H1 (cell line): ENCODE data around the gene SESN3. TPM values are rescaled to one million over a fixed set of nuclear protein-coding genes. Genes with fewer than 3 reads are reported as not detected.

ENCODE experiments used
- CTCF ChIA-PET: fragments of 300-600 bp; sonication (Branson Sonifier 250); formaldehyde crosslinking; loops from one replicate; lab custom pipeline; 2021; ENCODE audit not compliant: partially characterized antibody; lab: Charles Lee
- POLR2A ChIA-PET: fragments of 300-600 bp; sonication (Branson Sonifier 250); formaldehyde crosslinking; loops from one replicate; lab custom pipeline; 2021; ENCODE audit warnings: inconsistent platforms; ENCODE audit not compliant: partially characterized antibody; lab: Charles Lee
- DNase-seq, 2 experiments: peaks; one replicate each; pipeline versions ENCODE4 v3.0.0 to v3.0.0-alpha.2; 2010 to 2022; ENCODE audit warnings: low spot score in 2 of 2, low read depth in 1 of 2, mixed read lengths in 1 of 2
- FAIRE-seq: peaks from 2 replicates; lab custom pipeline; 2011; peaks lifted over from hg19 to GRCh38; lab: Jason Lieb, UNC
- H2AFZ ChIP-seq: 2 replicates; pipeline ENCODE4 v1.8.1; 2012; ENCODE audit warnings: low read length, inconsistent platforms
- H2AK5ac ChIP-seq: 2 replicates; pipeline ENCODE4 v1.6.1; 2013; ENCODE audit warnings: low read depth, low read length
- H2BK120ac ChIP-seq: replicated peaks from 2 replicates; pipeline ENCODE3; 2013; ENCODE audit warnings: low read depth, low read length, inconsistent platforms
- H2BK12ac ChIP-seq: 2 replicates; pipeline ENCODE4 v1.6.1; 2013; ENCODE audit warnings: low read depth, low read length
- H2BK15ac ChIP-seq: 2 replicates; pipeline ENCODE4 v1.6.1; 2013; ENCODE audit warnings: low read length
- H2BK20ac ChIP-seq: 2 replicates; pipeline ENCODE4 v1.6.1; 2013; ENCODE audit warnings: low read length
- H2BK5ac ChIP-seq: 2 replicates; pipeline ENCODE4 v1.6.1; 2013; ENCODE audit warnings: low read depth, low read length
- H3K14ac ChIP-seq: 2 replicates; pipeline ENCODE4 v1.6.1; 2013; ENCODE audit warnings: inconsistent platforms; ENCODE audit not compliant: insufficient read length
- H3K18ac ChIP-seq: 2 replicates; pipeline ENCODE4 v1.6.1; 2013; ENCODE audit warnings: low read length; ENCODE audit errors: extremely low read depth
- H3K23ac ChIP-seq: 2 replicates; pipeline ENCODE4 v1.6.1; 2013; ENCODE audit warnings: inconsistent platforms; ENCODE audit not compliant: insufficient read length
- H3K23me2 ChIP-seq: 2 replicates; pipeline ENCODE4 v1.6.1; 2013; ENCODE audit warnings: low read depth, low read length
- H3K27ac ChIP-seq: 2 replicates; pipeline ENCODE4 v1.6.1; 2011; ENCODE audit warnings: low read depth, low read length, inconsistent platforms
- H3K27me3 ChIP-seq, 4 experiments: replicated peaks in 1 of 4; 1 replicate in 1 of 4; 2 replicates in 3 of 4; pipeline versions ENCODE4 v1.6.1 to v1.8.1; 2011 to 2013; ENCODE audit warnings: low read length in 3 of 4, mild to moderate bottlenecking in 3 of 4, inconsistent platforms in 2 of 4, mixed read lengths in 2 of 4, moderate library complexity in 1 of 4; ENCODE audit not compliant: control insufficient read depth in 3 of 4, insufficient read depth in 3 of 4; ENCODE audit errors: extremely low read depth in 1 of 4
- H3K36me3 ChIP-seq, 4 experiments: 2 replicates each; pipeline versions ENCODE4 v1.6.1 to v1.8.1; 2011 to 2013; ENCODE audit warnings: mild to moderate bottlenecking in 4 of 4, low read length in 3 of 4, moderate library complexity in 2 of 4, control low read depth in 1 of 4, inconsistent platforms in 1 of 4; ENCODE audit not compliant: insufficient read depth in 4 of 4, control insufficient read depth in 2 of 4
- H3K4ac ChIP-seq: replicated peaks from 2 replicates; pipeline ENCODE3; 2013; ENCODE audit warnings: low read length, low read depth, mixed read lengths, inconsistent platforms; ENCODE audit not compliant: insufficient read length
- H3K4me1 ChIP-seq, 4 experiments: replicated peaks in 1 of 4; 1 replicate in 1 of 4; 2 replicates in 3 of 4; pipeline versions ENCODE4 v1.6.1 to v1.8.1; 2011 to 2013; ENCODE audit warnings: low read length in 3 of 4, inconsistent platforms in 2 of 4, mixed read lengths in 1 of 4; ENCODE audit not compliant: insufficient read depth in 4 of 4, control insufficient read depth in 3 of 4
- H3K4me2 ChIP-seq, 2 experiments: 2 replicates each; pipeline versions ENCODE4 v1.6.1 to v1.8.1; 2011 to 2013; ENCODE audit warnings: low read depth in 2 of 2, low read length in 2 of 2, control low read depth in 1 of 2, inconsistent platforms in 1 of 2, mild to moderate bottlenecking in 1 of 2; ENCODE audit not compliant: insufficient read depth in 1 of 2
- H3K4me3 ChIP-seq, 4 experiments: fragments of 200-600, 300-600 bp in 1 of 4; sonication (generic), shearing (Covaris generic), sonication (Bioruptor Twin) in 1 of 4; 2 replicates each; pipeline versions ENCODE4 v1.5.1 to v1.8.1; 2011 to 2016; ENCODE audit warnings: low read length in 4 of 4, low read depth in 3 of 4, control low read depth in 2 of 4, inconsistent platforms in 2 of 4, mild to moderate bottlenecking in 2 of 4, mixed read lengths in 1 of 4, moderate library complexity in 1 of 4; ENCODE audit not compliant: insufficient read depth in 2 of 4; ENCODE audit errors: extremely low read depth in 1 of 4
- H3K56ac ChIP-seq: replicated peaks from 2 replicates; pipeline ENCODE3; 2013; ENCODE audit warnings: low read depth, mild to moderate bottlenecking, mixed read lengths, low read length, inconsistent platforms; ENCODE audit not compliant: insufficient read length
- H3K79me1 ChIP-seq: 2 replicates; pipeline ENCODE4 v1.6.1; 2013; ENCODE audit warnings: low read depth, low read length, control low read depth
- H3K79me2 ChIP-seq, 2 experiments: 2 replicates each; pipeline versions ENCODE4 v1.6.1 to v1.8.1; 2012 to 2013; ENCODE audit warnings: low read length in 2 of 2, mild to moderate bottlenecking in 2 of 2, inconsistent platforms in 1 of 2; ENCODE audit not compliant: insufficient read depth in 2 of 2, control insufficient read depth in 1 of 2
- H3K9ac ChIP-seq, 4 experiments: replicated peaks in 1 of 4; 1 replicate in 1 of 4; 2 replicates in 3 of 4; pipeline versions ENCODE4 v1.6.1 to v1.8.1; 2011 to 2013; ENCODE audit warnings: low read depth in 3 of 4, low read length in 3 of 4, control low read depth in 2 of 4, mild to moderate bottlenecking in 2 of 4, moderate library complexity in 2 of 4, inconsistent platforms in 1 of 4; ENCODE audit errors: extremely low read depth in 1 of 4
- H3K9me3 ChIP-seq, 2 experiments: 2 replicates each; pipeline versions ENCODE4 v1.6.1 to v1.8.1; 2012 to 2013; ENCODE audit warnings: mild to moderate bottlenecking in 2 of 2, moderate library complexity in 2 of 2, control low read depth in 1 of 2, inconsistent platforms in 1 of 2, low read depth in 1 of 2, low read length in 1 of 2, mixed read lengths in 1 of 2; ENCODE audit not compliant: insufficient read depth in 2 of 2
- H4K20me1 ChIP-seq, 2 experiments: replicated peaks in 1 of 2; 2 replicates each; pipeline versions ENCODE3 to v1.8.1; 2011 to 2013; ENCODE audit warnings: inconsistent platforms in 2 of 2, low read length in 2 of 2, mild to moderate bottlenecking in 1 of 2; ENCODE audit not compliant: insufficient read depth in 2 of 2, control insufficient read depth in 1 of 2
- H4K5ac ChIP-seq: 2 replicates; pipeline ENCODE4 v1.6.1; 2013; ENCODE audit warnings: low read length, low read depth, mixed read lengths, inconsistent platforms; ENCODE audit not compliant: insufficient read length
- H4K8ac ChIP-seq: 2 replicates; pipeline ENCODE4 v1.8.0; 2013; ENCODE audit warnings: mild to moderate bottlenecking, moderate library complexity, low read length, inconsistent platforms; ENCODE audit not compliant: insufficient read depth; ENCODE audit errors: extremely low read depth
- H4K91ac ChIP-seq: replicated peaks from 2 replicates; pipeline ENCODE3; 2013; ENCODE audit warnings: low read length, mixed read lengths, inconsistent platforms; ENCODE audit not compliant: insufficient read length
- ASH2L ChIP-seq: fragments of 200-600, 300-600 bp; sonication (generic); IDR thresholded peaks from one replicate; pipeline ENCODE4 v1.7.1; 2017; ENCODE audit warnings: low read length
- WGBS, 2 experiments: shearing (Covaris generic) in 1 of 2; methylation state at CpG; one replicate each; pipeline versions ENCODE4 v1.1.6 to v1.1.7; 2013 to 2015; ENCODE audit warnings: low lambda C conversion rate in 2 of 2, mixed read lengths in 2 of 2, inconsistent platforms in 1 of 2, low coverage in 1 of 2, missing lambda C conversion rate in 1 of 2; ENCODE audit not compliant: insufficient replicate concordance in 2 of 2, insufficient coverage in 1 of 2, insufficient read length in 1 of 2; ENCODE audit errors: extremely low coverage in 1 of 2, missing lambda C conversion rate in 1 of 2; 5-methylcytosine and 5-hydroxymethylcytosine counted together
- polyA plus RNA-seq, 7 experiments: library from polyadenylated mRNA; depleted of rRNA in 3 of 7; stranded (reverse) in 5 of 7; unstranded in 2 of 7; fragments of >200 nt in 5 of 7; fragments of 200-250 nt in 2 of 7; gene quantifications; 1 replicate in 5 of 7; 2 replicates in 1 of 7; 4 replicates in 1 of 7; pipeline versions ENCODE4 v1.2.1 to v1.2.3, GENCODE V29; 2011 to 2013; ENCODE audit warnings: missing spikeins in 2 of 7, mixed read lengths in 2 of 7
- total RNA-seq: library from RNA; stranded (reverse); fragmentation: NEBNext Ultra II Directional; extraction: Animal tissue kit (Norgen Biotek cat#: 25700); gene quantifications from 2 replicates; pipeline ENCODE4 v1.2.1, GENCODE V29; 2021
- TF ChIP-seq, protein P1 (sequence below): IDR thresholded peaks from 2 replicates; pipeline ENCODE4 v1.6.1; 2012; ENCODE audit warnings: inconsistent platforms

SESN3 gene
- total and polyA plus RNA-seq, 2 of the 8 experiments (the other 6 are each of a cell fraction or from before 2014, with no cell fraction given): 10.2 to 31.1 TPM

DNA sequence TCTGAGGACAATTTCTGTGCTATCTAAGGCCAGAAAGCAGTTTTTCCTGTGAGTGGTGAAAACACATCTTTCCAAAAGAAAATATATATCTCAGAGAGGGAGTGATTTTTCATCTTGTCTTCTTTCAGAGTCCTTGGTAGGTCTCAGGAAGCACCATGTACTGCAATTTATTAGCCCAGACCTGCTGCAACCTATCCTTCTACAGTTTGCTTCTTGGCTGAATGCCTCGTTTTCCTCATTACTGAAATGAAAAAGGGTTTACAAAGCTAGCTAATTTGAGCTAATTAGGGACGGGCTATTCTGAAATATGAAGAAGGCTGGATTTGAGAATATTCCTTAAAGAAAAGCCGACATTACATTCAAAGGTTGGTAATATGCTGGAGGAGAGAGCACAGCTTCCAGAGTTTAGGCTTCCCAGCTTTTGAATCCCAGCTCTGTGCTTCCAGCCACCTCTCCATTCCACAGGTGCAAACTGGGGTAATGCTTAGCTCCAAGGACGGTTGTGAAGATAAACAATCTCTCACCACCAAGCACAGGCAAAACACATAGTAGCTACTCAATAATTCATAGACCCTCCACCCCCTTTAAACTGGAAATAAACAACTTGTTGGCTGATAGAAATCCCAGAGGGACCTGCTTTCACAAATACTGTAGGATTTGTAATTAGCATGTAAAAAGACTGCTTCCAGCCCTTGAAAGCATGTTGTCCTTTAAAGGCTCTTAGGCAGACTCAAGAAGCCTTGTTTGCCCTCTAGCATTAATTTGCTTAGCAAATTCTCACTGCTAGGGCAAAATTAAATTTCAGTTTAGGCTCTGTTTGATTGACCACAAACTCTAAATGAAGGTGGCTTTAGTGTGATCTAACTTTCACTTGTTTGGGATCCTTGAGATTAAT is 24.5 kb upstream of the SESN3 start:
- no peaks in the 10 kb centered on the region for H4K20me1 ChIP-seq
- ChIA-PET POLR2A (interaction anchor here (1.0 kb wide), 1 partner anchor 12 kb away, joined by 5 read pairs; no protein-coding TSS in a partner anchor), CTCF (interaction anchor here (0.8 to 3.0 kb wide), 6 partner anchors 9 to 106 kb away, joined by 3 to 12 read pairs (median 4); no protein-coding TSS in a partner anchor)
- H3K4ac ChIP-seq: peak overlapping the region; percentile 22
- peak overlapping the region; percentile 33; the same call in 1 of the 2 replicates for H3K27ac ChIP-seq
- no peaks in the 10 kb centered on the region for H3K36me3 ChIP-seq
- peak overlapping the region; percentile 63 for H2BK5ac ChIP-seq
- no peak overlapping the region for H4K8ac ChIP-seq
- peak overlapping the region in 1 of 4 experiments; percentile 9; a peak in 1 of 8 replicates for H3K4me3 ChIP-seq
- no peaks in the 10 kb centered on the region for H3K27me3 ChIP-seq
- peak overlapping the region; percentile 28; the same call in 1 of the 2 replicates for H2AK5ac ChIP-seq
- no peak overlapping the region for H4K5ac ChIP-seq
- no peaks in the 10 kb centered on the region for H3K9me3 ChIP-seq
- H3K56ac ChIP-seq: no peak overlapping the region
- no peaks in the 10 kb centered on the region for H3K79me2 ChIP-seq
- H2BK120ac ChIP-seq: peak overlapping the region; percentile 78
- peak overlapping the region; percentile 66 for H3K18ac ChIP-seq
- no peak for DNase-seq
- peak overlapping the region; percentile 54 for H4K91ac ChIP-seq
- peak; percentile 84 for FAIRE-seq
- H2BK12ac ChIP-seq: peak overlapping the region; percentile 78; the same call in 1 of the 2 replicates
- H2AFZ ChIP-seq: no peak overlapping the region; the same call in 1 of the 2 replicates
- no peak overlapping the region for H3K14ac ChIP-seq
- 38% methylated on average over 4 of the region's 4 CpGs; no CpG with 5 or more reads in 1 of the 2 experiments for WGBS, 2 experiments
- H2BK20ac ChIP-seq: peak overlapping the region; percentile 68
- H3K4me1 ChIP-seq: peaks cover 15 to 36% (median 25%) of the 10 kb centered on the region in 4 experiments
- H3K23ac ChIP-seq: no peak overlapping the region
- no peaks in the 10 kb centered on the region for H3K79me1 ChIP-seq
- H3K9ac ChIP-seq: no peak overlapping the region
- peak overlapping the region; percentile 48 to 79 for H3K4me2 ChIP-seq
- H2BK15ac ChIP-seq: no peak overlapping the region
- no peaks in the 10 kb centered on the region; the same call in 1 of the 2 replicates for H3K23me2 ChIP-seq
- peak; percentile 62 for TF ChIP-seq ASH2L
- TF ChIP-seq, protein P1, sequence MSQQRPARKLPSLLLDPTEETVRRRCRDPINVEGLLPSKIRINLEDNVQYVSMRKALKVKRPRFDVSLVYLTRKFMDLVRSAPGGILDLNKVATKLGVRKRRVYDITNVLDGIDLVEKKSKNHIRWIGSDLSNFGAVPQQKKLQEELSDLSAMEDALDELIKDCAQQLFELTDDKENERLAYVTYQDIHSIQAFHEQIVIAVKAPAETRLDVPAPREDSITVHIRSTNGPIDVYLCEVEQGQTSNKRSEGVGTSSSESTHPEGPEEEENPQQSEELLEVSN: no peak
